ENCODE data around the gene HBD.

DNA sequence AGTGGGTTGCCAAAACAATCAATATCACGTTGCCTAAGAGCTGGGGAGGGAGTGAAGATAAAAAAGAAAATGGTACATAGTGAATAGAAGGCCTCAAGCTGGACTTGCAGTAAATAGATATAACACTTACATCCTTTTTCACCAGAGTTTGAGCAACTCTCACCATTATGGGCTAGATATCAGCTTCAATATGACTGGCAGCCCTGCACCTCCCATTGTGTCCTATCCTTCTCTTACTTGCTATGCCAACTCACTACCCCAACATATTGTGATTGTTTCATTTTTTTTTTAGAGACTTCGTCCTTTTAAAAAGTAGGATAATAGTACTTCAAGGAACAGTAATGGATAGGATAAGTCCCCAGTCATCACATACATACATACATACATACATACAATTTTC lies 7.9 kb upstream of the HBD start:
- TF ChIP-seq, protein P1, sequence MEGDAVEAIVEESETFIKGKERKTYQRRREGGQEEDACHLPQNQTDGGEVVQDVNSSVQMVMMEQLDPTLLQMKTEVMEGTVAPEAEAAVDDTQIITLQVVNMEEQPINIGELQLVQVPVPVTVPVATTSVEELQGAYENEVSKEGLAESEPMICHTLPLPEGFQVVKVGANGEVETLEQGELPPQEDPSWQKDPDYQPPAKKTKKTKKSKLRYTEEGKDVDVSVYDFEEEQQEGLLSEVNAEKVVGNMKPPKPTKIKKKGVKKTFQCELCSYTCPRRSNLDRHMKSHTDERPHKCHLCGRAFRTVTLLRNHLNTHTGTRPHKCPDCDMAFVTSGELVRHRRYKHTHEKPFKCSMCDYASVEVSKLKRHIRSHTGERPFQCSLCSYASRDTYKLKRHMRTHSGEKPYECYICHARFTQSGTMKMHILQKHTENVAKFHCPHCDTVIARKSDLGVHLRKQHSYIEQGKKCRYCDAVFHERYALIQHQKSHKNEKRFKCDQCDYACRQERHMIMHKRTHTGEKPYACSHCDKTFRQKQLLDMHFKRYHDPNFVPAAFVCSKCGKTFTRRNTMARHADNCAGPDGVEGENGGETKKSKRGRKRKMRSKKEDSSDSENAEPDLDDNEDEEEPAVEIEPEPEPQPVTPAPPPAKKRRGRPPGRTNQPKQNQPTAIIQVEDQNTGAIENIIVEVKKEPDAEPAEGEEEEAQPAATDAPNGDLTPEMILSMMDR (IDR thresholded peaks at IDR 0.05), result no peak
- TF ChIP-seq SMC3 (IDR thresholded peaks at IDR 0.05), result no peak

All from A549 (cell line).